ENCODE data around the gene SMU1.
A peak's percentile ranks its signal among the peaks of the same experiment; 100 is the strongest.
"Not testable (repeated sequence)": the region's sequence is repeated elsewhere in the genome, so short reads cannot be mapped to it uniquely, and the experiment has no call there.

The SMU1 gene

GRCh38 chr9:33104401-33104800 lies 27.9 kb upstream of the SMU1 start:
- no peak for DNase-seq

GRCh38 chr9:33103501-33104281 lies 27.2 kb upstream of the SMU1 start:
- DNase-seq = no peak

DNA sequence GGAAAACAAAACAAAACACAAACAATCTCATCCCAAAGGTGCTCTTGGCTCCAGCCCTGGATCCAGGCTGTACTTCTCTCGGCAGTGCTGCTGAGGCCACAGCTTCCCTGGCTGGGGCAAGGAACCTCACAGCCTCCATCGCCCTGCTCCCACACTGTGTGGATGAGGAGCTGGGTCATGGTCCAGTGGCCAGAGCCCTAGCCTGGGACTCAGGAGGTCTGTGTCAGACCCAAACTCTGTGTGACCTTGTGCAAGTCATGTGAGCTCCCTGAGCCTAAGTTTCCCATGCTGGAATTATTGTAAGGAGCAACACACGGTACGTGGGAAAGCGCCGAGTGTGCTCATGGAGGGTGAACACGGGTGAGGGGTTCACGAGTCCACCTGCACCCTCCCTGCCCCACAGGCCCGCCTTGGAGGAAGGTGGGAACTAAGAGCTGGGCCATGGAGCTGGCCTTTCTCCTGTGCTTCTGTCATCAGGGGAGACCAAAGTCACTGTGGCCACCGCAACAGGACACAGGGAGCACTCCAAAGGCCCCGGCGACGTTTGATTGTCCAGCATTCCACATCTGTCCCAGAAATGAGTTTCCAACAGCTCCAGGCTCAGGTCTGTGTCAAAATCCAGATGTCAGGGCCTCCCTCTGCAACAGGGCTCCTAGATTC lies 26.2 kb upstream of the SMU1 start:
- DNase-seq = no peak

DNA sequence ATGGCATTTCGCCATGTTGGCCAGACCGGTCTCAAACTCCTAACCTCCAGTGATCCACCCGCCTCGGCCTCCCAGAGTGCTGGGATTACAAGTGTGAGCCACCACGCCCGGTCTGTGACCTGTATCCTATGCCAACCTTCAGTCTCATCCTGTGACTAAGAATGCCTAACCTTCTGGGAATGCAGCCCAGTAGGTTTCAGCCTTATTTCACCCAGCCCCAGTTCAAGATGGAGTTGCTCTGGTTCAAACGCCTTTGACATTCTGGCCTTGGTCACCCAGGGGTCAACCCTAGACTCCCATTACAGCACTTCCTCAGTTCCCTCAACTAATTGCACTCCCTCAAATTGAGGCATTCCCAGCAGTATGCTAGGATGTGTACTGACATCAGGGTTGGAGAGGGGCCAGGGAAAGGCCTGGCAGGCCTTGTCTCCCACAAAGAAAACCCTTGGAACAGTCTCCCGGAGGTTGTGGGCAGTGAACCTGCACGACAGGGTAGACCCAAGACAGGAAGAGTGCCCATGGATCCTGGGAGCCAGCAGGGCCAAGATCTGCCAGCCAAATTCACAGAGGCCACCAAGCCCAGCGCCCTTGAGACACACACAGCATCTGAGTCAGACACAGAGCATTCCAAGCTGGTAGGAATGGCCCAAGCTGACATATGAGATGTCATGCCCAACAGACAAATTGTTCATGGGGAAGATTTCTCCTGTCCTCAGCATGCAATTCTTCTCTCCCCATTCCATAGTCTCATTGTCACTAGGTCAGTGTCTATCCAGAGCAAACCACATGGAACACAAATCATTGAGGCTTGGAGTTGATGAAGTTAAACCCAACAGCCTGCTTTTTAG lies 24.9 kb upstream of the SMU1 start:
- peak in 1 of 3 donors; percentile 18 for DNase-seq

DNA sequence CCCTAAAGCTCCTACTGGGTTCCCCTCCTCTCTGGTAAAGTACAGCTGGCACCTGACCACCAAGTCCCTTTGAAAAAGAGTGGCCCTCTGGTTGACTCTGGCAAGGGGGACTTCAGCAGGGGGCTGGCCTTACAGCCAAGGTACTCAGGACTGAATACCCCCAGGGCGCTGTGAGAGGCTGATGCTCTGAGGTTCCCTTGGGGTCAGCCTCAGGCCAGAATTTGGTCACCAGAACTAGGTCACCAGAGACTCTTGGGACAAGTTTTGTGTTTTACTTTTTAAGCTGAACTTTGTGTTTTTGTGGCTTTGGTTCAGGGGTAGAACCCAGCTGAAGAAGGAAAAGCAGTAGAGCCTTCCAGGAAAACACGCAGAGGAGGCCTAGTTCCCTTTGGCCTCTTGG lies 23.3 kb upstream of the SMU1 start:
- DNase-seq = peak in 1 of 3 donors; percentile 12

GRCh38 chr9:33097192-33097591 lies 20.7 kb upstream of the SMU1 start:
- DNase-seq = peak in 1 of 3 donors; percentile 16

DNA sequence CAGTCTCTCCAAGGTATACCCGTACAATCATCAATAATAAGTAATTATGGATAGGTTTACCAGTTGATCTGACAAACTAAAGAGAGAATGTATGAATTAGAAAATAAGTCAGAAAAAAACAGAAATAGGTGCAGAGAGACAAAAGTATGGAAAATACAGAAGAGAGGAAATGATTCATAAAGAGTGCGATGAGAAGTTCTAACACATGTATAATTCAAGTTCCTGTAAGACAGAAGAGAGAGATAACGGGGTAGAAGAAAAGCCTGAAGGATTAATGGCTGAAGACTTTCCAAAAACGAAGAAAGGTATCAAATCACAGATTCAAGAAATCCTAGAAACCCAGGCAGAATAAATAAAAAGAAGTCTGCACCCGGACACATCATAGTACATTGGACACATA lies 16.2 kb upstream of the SMU1 start:
- peak in 1 of 3 donors; percentile 17 for DNase-seq

DNA sequence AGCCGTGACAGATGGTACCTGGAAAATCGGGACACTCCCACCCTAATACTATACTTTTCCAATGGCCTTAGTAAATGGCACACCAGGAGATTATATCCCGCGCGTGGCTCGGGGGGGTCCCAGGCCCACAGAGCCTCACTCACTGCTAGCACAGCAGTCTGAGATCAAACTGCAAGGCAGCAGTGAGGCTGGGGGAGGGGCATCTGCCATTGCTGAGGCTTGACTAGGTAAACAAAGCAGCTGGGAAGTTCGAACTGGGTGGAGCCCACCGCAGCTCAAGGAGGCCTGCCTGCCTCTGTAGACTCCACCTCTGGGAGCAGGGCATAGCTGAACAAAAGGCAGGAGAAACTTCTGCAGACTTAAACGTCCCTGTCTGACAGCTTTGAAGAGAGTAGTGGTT lies 9.2 kb upstream of the SMU1 start:
- DNase-seq = not testable (repeated sequence)

DNA sequence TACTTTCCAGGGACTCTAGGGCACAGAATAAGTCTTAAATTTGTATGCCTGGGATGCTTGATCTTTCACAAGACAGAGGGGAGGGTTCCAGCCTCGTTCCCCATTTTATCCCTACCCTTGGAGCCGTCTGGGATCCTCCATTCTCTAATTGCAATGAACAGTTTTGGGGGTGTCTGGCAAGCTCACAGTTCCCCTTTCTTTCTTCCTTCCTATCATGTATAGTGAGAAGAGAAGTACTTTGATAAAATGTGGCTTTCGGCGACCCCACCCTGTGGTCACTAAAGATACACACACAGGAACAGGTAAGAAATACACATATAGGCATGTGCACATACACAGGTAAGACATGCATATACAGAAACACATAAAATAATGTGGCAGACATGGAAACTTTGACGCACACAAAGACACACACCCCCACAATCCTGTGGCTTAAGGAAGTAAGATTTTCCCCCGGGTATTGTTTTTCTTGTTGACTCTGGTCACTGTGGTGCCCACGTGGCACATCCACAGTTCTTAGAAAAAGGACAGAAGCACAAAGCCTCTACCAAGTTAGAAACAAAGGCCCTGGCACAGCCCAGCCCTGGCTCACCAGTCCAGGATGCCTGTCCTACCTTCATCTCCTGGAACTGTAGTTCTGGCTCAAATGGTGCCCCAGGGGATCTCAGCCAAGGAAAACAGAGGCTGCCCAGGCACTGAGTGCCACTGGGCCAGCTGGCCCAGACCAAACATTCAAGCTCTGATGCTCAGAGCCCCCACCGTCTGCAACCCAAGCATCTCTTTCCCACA lies 6.3 kb upstream of the SMU1 start:
- DNase-seq = peak; percentile 43 to 65 (median 55)

DNA sequence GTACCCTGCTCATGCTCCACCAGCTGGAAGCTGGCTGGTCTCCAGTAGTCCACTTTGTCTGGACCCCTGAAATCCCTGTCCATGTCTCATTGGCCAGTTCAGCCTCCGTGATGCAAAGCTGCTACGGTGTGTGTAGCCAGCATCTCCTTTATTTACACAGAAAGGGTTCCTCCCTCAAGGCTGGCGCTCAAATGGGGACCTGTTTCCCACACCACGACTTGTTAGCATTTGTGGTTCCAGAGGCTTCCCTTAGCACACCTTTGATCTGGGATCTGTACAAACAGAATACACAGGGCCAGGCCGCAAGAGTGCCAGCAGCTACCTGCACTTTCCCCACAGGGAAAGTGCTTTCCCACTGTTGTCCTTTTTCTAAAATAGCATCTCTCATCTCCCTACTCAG lies 5.7 kb upstream of the SMU1 start:
- no peak for DNase-seq

DNA sequence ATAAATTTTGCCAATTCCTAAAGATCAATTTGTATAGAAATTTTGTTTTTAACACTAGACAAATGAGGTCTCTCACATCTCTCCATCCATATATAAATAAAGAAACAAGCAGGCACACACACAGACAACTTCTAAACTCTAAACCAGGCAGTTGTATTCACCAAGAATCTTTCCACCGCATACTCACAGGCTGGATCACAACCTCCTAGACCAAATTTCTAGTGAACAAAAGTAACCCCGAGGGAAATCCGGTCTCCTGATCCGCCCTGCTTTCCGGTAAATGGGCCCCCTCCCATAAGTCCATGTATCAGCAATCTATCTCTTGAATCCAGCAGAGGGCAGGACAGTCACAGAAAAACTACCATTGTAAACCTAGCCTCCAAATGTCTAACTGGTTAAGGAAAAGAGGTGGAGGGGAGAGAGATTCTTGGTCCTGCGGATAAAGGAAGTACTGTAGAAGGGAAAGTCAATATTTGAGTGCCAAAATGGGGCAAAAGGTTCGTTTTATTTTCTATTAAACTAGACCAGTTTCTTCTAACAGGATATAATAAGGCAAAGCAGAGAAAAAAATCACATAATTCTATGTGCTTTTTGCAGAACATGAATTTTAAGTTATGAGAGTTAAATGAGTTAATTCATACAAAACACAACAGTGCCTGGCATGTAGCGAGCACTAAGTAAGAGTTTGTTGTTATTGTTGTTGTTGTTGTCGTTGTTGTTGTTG lies 4.8 kb upstream of the SMU1 start:
- DNase-seq = peak; percentile 78 to 90 (median 85)

DNA sequence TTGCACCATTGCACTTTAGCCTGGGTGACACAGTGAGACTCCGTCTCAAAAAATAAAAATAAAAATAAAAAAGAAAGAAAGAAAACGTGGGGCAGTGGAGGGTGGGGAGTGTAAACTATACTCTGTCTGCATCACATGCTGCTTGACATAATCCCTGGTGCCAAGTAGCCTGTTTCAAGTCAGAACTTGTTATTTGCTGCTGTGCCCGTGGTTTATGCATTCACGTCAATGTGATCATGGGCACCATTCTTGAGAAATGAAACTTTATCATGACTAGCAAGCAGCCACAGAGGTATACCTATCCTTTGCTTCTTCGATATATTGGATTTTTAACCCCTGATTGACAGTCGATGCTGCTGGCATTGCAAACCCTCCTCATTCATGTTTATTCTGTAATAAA lies 4.1 kb upstream of the SMU1 start:
- no peak for DNase-seq

DNA sequence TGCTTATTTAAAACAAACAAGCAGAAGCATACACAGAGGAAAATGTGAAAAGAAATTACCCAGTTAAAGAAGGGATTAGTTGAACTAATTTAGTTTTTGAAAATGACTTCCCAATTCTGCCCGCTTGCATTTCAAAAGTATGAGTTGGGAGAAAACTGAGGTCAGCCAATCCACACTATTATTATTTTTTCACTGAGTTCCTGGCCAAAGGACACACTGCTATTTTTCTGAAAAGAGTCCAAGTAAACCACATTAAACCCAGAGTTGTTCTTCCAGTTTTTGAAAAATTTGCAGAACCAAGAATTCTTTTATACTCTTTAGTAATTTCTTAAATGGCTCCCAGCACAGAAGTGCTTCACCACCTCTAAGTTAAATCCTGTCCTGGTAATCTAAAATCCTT lies 7.5 kb downstream of the SMU1 start:
- no peak for DNase-seq

DNA sequence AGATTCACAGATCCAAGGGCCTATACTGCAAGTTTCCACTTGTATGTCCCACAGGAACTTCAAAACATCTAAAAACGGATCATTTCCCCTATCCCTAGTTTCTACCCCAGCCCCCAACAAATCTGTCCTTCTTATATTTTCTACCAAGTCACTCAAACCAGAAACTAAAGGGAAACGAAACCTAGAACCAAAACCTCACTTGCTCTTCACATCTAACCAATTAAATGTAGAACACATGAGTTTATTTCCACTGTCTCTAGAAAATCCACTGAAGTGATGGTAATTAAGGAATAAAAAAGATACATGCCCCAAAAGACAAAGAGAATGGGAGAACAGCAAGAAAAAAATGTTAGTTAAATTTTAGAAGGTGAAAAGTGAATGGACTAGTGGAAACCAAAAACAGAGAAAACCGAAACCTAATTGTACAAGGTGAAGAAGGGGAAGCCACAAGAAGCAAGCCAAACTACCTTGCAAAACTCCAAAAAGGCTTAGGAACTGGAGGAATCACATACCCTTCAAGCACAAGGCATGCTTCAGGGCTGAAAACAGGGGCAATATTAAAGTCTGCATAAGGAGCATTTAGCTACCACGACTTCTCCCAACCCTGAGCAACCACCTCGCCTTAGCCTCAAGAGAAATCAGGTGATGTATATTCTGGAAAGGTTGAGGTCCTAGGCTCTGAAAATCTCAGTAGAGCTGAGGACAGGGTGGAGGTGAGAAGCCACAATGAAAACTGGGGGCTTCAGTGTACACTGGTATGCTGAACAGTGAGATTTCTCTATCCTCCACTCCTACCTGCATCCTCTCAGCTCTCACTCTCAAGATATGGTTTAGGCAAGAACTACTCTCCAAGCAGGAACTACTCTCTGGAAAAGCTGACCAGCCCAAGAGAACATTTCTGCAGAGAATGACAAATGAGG lies 11.1 kb downstream of the SMU1 start:
- peak; percentile 58 to 83 (median 74) for DNase-seq

GRCh38 chr9:33051144-33051543 lies 25.3 kb downstream of the SMU1 start:
- peak; percentile 29 to 51 (median 48) for DNase-seq

GRCh38 chr9:33049680-33050361 lies 26.7 kb downstream of the SMU1 start:
- no peak for DNase-seq

DNA sequence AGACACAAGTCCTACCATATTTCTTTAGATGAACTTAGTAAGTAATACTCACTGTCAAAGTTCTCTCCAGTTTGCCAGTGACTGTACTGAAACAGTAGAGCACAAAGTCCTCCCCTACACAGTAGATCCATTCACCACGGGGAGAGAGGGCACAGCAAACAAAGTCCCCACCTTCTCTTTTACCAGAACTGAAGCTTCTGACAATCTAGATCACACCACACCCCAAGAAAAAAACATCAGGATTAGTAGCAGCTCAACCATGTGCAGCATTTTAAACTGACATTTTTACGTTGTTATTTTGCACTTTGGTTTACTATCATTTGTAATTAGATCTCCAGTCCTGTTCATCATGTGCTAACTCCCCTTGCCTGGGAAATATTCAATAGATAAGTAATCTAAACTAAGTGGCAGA lies 28.4 kb downstream of the SMU1 start:
- DNase-seq = no peak

- DNase-seq = no peak
These were observed 30.4 kb downstream of the SMU1 start for GRCh38 chr9:33046061-33046460.

- DNase-seq = no peak
These were observed 31.7 kb downstream of the SMU1 start for GRCh38 chr9:33044677-33045282.

All from suppressor macrophage treated with lipopolysaccharide for 1 hour (primary cell).